ENCODE results near the gene CAPZB.

Gene CAPZB

GRCh38 chr1:19340387-19340937 lies 144.9 kb downstream of the CAPZB start:
- no peak overlapping the region for H3K9ac ChIP-seq (ENCODE audit: insufficient read length)
- no peak overlapping the region for H3K4me3 ChIP-seq
- no peak for DNase-seq (ENCODE audit: low read depth, low spot score)
- no peaks in the 10 kb centered on the region; the same call in 1 of the 2 replicates for H3K36me3 ChIP-seq (ENCODE audit: insufficient read depth, low read length)
- no peaks in the 10 kb centered on the region for H3K9me3 ChIP-seq (ENCODE audit: low read depth, low read length)
- H3K27ac ChIP-seq = no peak overlapping the region
- TF ChIP-seq FOXP2 (optimal IDR thresholded peaks at IDR 0.05; ENCODE audit: control extremely low read depth, extremely low read length, insufficient read depth) = no peak

GRCh38 chr1:19339214-19339861 lies 146.0 kb downstream of the CAPZB start:
- DNase-seq (ENCODE audit: low read depth, low spot score) = no peak
- no peaks in the 10 kb centered on the region; the same call in 1 of the 2 replicates for H3K36me3 ChIP-seq (ENCODE audit: insufficient read depth, low read length)

GRCh38 chr1:19338323-19338762 lies 147.0 kb downstream of the CAPZB start:
- H3K27ac ChIP-seq = peak overlapping the region; percentile 90
- peak; percentile 19 for TF ChIP-seq FOXP2 (optimal IDR thresholded peaks at IDR 0.05; ENCODE audit: control extremely low read depth, extremely low read length, insufficient read depth)
- TF ChIP-seq EZH2 (IDR thresholded peaks at IDR 0.05) = no peak
- peak; percentile 51 for TF ChIP-seq POLR2AphosphoS5 (IDR thresholded peaks at IDR 0.05; ENCODE audit: borderline replicate concordance, low read depth, low read length)
- no peaks in the 10 kb centered on the region for H3K9me3 ChIP-seq (ENCODE audit: low read depth, low read length)
- H3K9ac ChIP-seq (ENCODE audit: insufficient read length) = peak overlapping the region; percentile 57
- DNase-seq (ENCODE audit: low read depth, low spot score) = peak; percentile 83
- H3K36me3 ChIP-seq (ENCODE audit: insufficient read depth, low read length) = no peaks in the 10 kb centered on the region; the same call in 1 of the 2 replicates
- H3K4me3 ChIP-seq = peak overlapping the region; percentile 25; the same call in 1 of the 2 replicates

More at GRCh38 chr1:19339214-19339861, 146.0 kb downstream of the CAPZB start:
- H3K9me3 ChIP-seq (ENCODE audit: low read depth, low read length) = no peaks in the 10 kb centered on the region
- TF ChIP-seq POLR2AphosphoS5 (IDR thresholded peaks at IDR 0.05; ENCODE audit: borderline replicate concordance, low read depth, low read length) (no peak), FOXP2 (optimal IDR thresholded peaks at IDR 0.05; ENCODE audit: control extremely low read depth, extremely low read length, insufficient read depth) (no peak), EZH2 (IDR thresholded peaks at IDR 0.05) (no peak)
- H3K9ac ChIP-seq (ENCODE audit: insufficient read length) = peak overlapping the region; percentile 65
- peak overlapping the region; percentile 90 for H3K27ac ChIP-seq
- H3K4me3 ChIP-seq = no peak overlapping the region

- no peak for DNase-seq (ENCODE audit: low read depth, low spot score)
- Histone ChIP-seq H3K4me3 (0 out of 2 replicates have a peak overlapping the region, but pooled peaks have one; percentile 25), H3K36me3 (ENCODE audit: insufficient read depth, low read length) (no peaks in the 10 kb centered on the region; the same call in 1 of the 2 replicates), H3K27ac (peak overlapping the region; percentile 90), H3K9me3 (ENCODE audit: low read depth, low read length) (no peaks in the 10 kb centered on the region), H3K9ac (ENCODE audit: insufficient read length) (peak overlapping the region; percentile 37)
- no peak for TF ChIP-seq POLR2AphosphoS5 (IDR thresholded peaks at IDR 0.05; ENCODE audit: borderline replicate concordance, low read depth, low read length)
- no peak for TF ChIP-seq EZH2 (IDR thresholded peaks at IDR 0.05)
- TF ChIP-seq FOXP2 (optimal IDR thresholded peaks at IDR 0.05; ENCODE audit: control extremely low read depth, extremely low read length, insufficient read depth) = no peak
Observed at GRCh38 chr1:19337289-19337688, 148.1 kb downstream of the CAPZB start.

- Histone ChIP-seq H3K27ac (peak overlapping the region; percentile 90), H3K9me3 (ENCODE audit: low read depth, low read length) (no peaks in the 10 kb centered on the region), H3K9ac (ENCODE audit: insufficient read length) (no peak overlapping the region), H3K36me3 (ENCODE audit: insufficient read depth, low read length) (no peaks in the 10 kb centered on the region), H3K4me3 (no peak overlapping the region)
- no peak for TF ChIP-seq POLR2AphosphoS5 (IDR thresholded peaks at IDR 0.05; ENCODE audit: borderline replicate concordance, low read depth, low read length)
- no peak for TF ChIP-seq EZH2 (IDR thresholded peaks at IDR 0.05)
- TF ChIP-seq FOXP2 (optimal IDR thresholded peaks at IDR 0.05; ENCODE audit: control extremely low read depth, extremely low read length, insufficient read depth) = no peak
- DNase-seq (ENCODE audit: low read depth, low spot score) = no peak
Observed at GRCh38 chr1:19336543-19336942, 148.8 kb downstream of the CAPZB start.

GRCh38 chr1:19333587-19334354 lies 151.6 kb downstream of the CAPZB start:
- Histone ChIP-seq H3K4me3 (no peak overlapping the region), H3K9ac (ENCODE audit: insufficient read length) (no peak overlapping the region), H3K36me3 (ENCODE audit: insufficient read depth, low read length) (no peaks in the 10 kb centered on the region), H3K27ac (no peak overlapping the region), H3K9me3 (ENCODE audit: low read depth, low read length) (no peaks in the 10 kb centered on the region)
- DNase-seq (ENCODE audit: low read depth, low spot score) = no peak
- TF ChIP-seq EZH2 (IDR thresholded peaks at IDR 0.05) (no peak), FOXP2 (optimal IDR thresholded peaks at IDR 0.05; ENCODE audit: control extremely low read depth, extremely low read length, insufficient read depth) (no peak), POLR2AphosphoS5 (IDR thresholded peaks at IDR 0.05; ENCODE audit: borderline replicate concordance, low read depth, low read length) (no peak)

GRCh38 chr1:19332832-19333231 lies 152.5 kb downstream of the CAPZB start:
- TF ChIP-seq EZH2 (IDR thresholded peaks at IDR 0.05) (no peak), POLR2AphosphoS5 (IDR thresholded peaks at IDR 0.05; ENCODE audit: borderline replicate concordance, low read depth, low read length) (no peak), FOXP2 (optimal IDR thresholded peaks at IDR 0.05; ENCODE audit: control extremely low read depth, extremely low read length, insufficient read depth) (no peak)
- DNase-seq (ENCODE audit: low read depth, low spot score) = no peak
- H3K9ac ChIP-seq (ENCODE audit: insufficient read length) = no peak overlapping the region
- no peaks in the 10 kb centered on the region for H3K9me3 ChIP-seq (ENCODE audit: low read depth, low read length)
- no peak overlapping the region for H3K27ac ChIP-seq
- no peaks in the 10 kb centered on the region for H3K36me3 ChIP-seq (ENCODE audit: insufficient read depth, low read length)
- no peak overlapping the region for H3K4me3 ChIP-seq

- no peak for DNase-seq (ENCODE audit: low read depth, low spot score)
- H3K27ac ChIP-seq = no peak overlapping the region
- no peaks in the 10 kb centered on the region for H3K36me3 ChIP-seq (ENCODE audit: insufficient read depth, low read length)
- H3K9ac ChIP-seq (ENCODE audit: insufficient read length) = no peak overlapping the region
- TF ChIP-seq EZH2 (IDR thresholded peaks at IDR 0.05) (no peak), FOXP2 (optimal IDR thresholded peaks at IDR 0.05; ENCODE audit: control extremely low read depth, extremely low read length, insufficient read depth) (no peak), POLR2AphosphoS5 (IDR thresholded peaks at IDR 0.05; ENCODE audit: borderline replicate concordance, low read depth, low read length) (no peak)
- H3K4me3 ChIP-seq = no peak overlapping the region
- no peaks in the 10 kb centered on the region for H3K9me3 ChIP-seq (ENCODE audit: low read depth, low read length)
Observed at GRCh38 chr1:19331262-19331878, 154.0 kb downstream of the CAPZB start.

Data from SK-N-MC (cell line).